Neural cell (in vitro differentiated cells): Measurements from ENCODE around the gene ANG.

Experiments
- EP300 ChIP-seq: fragments of 450-650 bp; conservative IDR thresholded peaks from 2 replicates; pipeline ENCODE4 v1.6.1; 2014; ENCODE audit warnings: antibody characterized with exemption, mild to moderate bottlenecking, moderate library complexity; ENCODE audit not compliant: poor library complexity, severe bottlenecking
- EZH2 ChIP-seq: fragments of 200-600, 300-800 bp; shearing (Covaris generic), sonication (generic); IDR thresholded peaks from 2 replicates; pipeline ENCODE4 v1.6.1; 2014; ENCODE audit warnings: antibody characterized with exemption, low read length, borderline replicate concordance, mild to moderate bottlenecking; ENCODE audit not compliant: insufficient read depth, poor library complexity, severe bottlenecking
- MXI1 ChIP-seq: fragments of 450-650 bp; conservative IDR thresholded peaks from 2 replicates; pipeline ENCODE4 v1.6.1; 2014; ENCODE audit warnings: antibody characterized with exemption, mild to moderate bottlenecking; ENCODE audit not compliant: poor library complexity, severe bottlenecking
- POLR2AphosphoS5 ChIP-seq: IDR thresholded peaks from 2 replicates; pipeline ENCODE4 v1.6.1; 2012
- RAD21 ChIP-seq: fragments of 450-650 bp; conservative IDR thresholded peaks from 2 replicates; pipeline ENCODE4 v1.6.1; 2014; ENCODE audit warnings: antibody characterized with exemption, mild to moderate bottlenecking, moderate library complexity
- TF ChIP-seq, protein P1 (sequence below): fragments of 450-650 bp; IDR thresholded peaks from 2 replicates; pipeline ENCODE4 v1.5.1; 2014; ENCODE audit warnings: antibody characterized with exemption, mild to moderate bottlenecking, moderate library complexity; ENCODE audit not compliant: poor library complexity, severe bottlenecking

DNA sequence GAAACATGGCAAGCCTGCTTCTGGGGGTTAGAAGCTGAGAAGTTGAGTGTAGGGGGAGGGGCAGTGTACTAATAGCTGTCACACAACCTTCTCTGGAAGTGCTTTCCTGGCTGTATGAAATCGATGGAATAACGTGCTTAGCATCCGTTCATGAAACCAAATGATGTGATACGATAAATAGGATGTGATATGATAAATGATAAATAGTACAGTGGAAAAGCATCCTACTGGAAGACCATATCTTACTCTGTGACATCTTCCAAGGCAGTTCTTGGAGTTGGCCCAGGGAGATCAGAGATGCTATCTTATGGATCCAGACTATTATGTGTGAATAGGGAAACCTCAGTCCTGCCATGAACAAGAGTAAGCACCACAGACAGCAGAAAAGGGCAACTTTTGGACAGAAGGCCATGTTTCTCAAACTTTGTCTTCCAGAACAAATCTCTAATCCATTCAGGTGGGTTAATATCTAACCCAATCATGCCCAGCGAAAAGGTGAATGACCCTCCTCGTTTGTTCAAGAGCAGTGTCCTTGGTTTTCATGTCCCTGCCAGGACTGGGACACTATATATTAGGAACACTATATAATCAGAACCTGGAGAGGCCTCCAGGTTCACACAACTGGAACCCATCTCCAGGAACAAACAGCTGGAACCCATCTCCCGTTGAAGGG lies at the start of gene ANG:
- TF ChIP-seq, protein P1, sequence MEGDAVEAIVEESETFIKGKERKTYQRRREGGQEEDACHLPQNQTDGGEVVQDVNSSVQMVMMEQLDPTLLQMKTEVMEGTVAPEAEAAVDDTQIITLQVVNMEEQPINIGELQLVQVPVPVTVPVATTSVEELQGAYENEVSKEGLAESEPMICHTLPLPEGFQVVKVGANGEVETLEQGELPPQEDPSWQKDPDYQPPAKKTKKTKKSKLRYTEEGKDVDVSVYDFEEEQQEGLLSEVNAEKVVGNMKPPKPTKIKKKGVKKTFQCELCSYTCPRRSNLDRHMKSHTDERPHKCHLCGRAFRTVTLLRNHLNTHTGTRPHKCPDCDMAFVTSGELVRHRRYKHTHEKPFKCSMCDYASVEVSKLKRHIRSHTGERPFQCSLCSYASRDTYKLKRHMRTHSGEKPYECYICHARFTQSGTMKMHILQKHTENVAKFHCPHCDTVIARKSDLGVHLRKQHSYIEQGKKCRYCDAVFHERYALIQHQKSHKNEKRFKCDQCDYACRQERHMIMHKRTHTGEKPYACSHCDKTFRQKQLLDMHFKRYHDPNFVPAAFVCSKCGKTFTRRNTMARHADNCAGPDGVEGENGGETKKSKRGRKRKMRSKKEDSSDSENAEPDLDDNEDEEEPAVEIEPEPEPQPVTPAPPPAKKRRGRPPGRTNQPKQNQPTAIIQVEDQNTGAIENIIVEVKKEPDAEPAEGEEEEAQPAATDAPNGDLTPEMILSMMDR, result no peak
- TF ChIP-seq RAD21, result no peak
- TF ChIP-seq MXI1, result no peak
- TF ChIP-seq POLR2AphosphoS5, result no peak
- no peak for TF ChIP-seq EP300
- TF ChIP-seq EZH2, result no peak
